Activated CD8-positive, alpha-beta memory T cell treated with anti-CD3 and anti-CD28 coated beads for 24 hours (primary cell): Measurements from ENCODE around the gene DYNC2I2.
"Not testable (repeated sequence)": the region's sequence is repeated elsewhere in the genome, so short reads cannot be mapped to it uniquely, and the experiment has no call there.

Experiments used
- DNase-seq: peaks from one replicate; pipeline ENCODE4 v3.0.0-alpha.2; 2020

Gene DYNC2I2

GRCh38 chr9:128611600-128612394 lies 44.9 kb downstream of the DYNC2I2 start:
- DNase-seq, result no peak

GRCh38 chr9:128610897-128611296 lies 45.8 kb downstream of the DYNC2I2 start:
- DNase-seq, result no peak

- no peak for DNase-seq
These were observed 48.9 kb downstream of the DYNC2I2 start for GRCh38 chr9:128607642-128608350.

GRCh38 chr9:128603697-128604096 lies 53.0 kb downstream of the DYNC2I2 start:
- no peak for DNase-seq

GRCh38 chr9:128600099-128600498 lies 56.5 kb downstream of the DYNC2I2 start:
- DNase-seq, result no peak

- DNase-seq, result no peak
These were observed 61.2 kb downstream of the DYNC2I2 start for GRCh38 chr9:128595471-128595870.

- DNase-seq, result no peak
These were observed 62.8 kb downstream of the DYNC2I2 start for GRCh38 chr9:128593856-128594255.

- DNase-seq, result no peak
These were observed 63.6 kb downstream of the DYNC2I2 start for GRCh38 chr9:128593039-128593438.

- no peak for DNase-seq
These were observed 67.9 kb downstream of the DYNC2I2 start for GRCh38 chr9:128588581-128589233.

GRCh38 chr9:128587453-128587852 lies 69.2 kb downstream of the DYNC2I2 start:
- peak; percentile 66 for DNase-seq

- not testable (repeated sequence) for DNase-seq
These were observed 69.7 kb downstream of the DYNC2I2 start for GRCh38 chr9:128586934-128587333.

- DNase-seq, result not testable (repeated sequence)
These were observed 71.5 kb downstream of the DYNC2I2 start for GRCh38 chr9:128585155-128585554.
